SH-SY5Y (cell line): ENCODE results near the gene OPCML.

Source experiments
- GATA2 ChIP-seq: IDR thresholded peaks from 2 replicates; pipeline ENCODE4 v1.6.1; 2011; ENCODE audit warnings: mild to moderate bottlenecking, low read depth, low read length
- GATA3 ChIP-seq: IDR thresholded peaks from 2 replicates; pipeline ENCODE4 v1.6.1; 2011; ENCODE audit warnings: low read depth, mild to moderate bottlenecking, low read length, moderate library complexity

DNA sequence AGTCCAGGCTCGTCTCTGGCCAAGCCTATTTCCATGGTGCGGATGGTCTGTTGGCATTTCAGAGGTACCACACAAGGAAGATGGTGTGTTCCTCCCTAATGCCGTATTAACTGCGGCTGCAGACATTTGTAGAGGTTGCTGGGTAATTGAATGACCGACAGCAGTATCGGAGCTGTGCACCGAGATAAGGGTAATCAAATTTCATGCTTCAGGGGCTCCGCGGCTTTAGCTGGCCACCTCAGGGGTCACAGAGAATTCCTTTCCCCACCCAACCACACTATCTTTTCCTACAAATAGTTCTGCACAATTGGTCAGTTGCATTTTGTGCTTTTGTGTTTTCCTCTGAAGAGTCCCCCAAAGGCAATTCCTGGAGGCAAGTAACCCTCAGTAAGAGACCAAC is 297.4 kb downstream of the OPCML start:
- TF ChIP-seq GATA2 (peak; percentile 92), GATA3 (peak; percentile 66)
